Ramos (cell line): ENCODE measurements around the gene SMIM41.
"Not testable (repeated sequence)": the region's sequence is repeated elsewhere in the genome, so short reads cannot be mapped to it uniquely, and the experiment has no call there.

Source experiments
- in situ Hi-C: fragments of 300-500 bp; cut with MboI; formaldehyde crosslinking; loops from one replicate; pipeline ENCODE4 v1.14.3; 2022; ENCODE audit warnings: low sequenced_read_pairs; ENCODE audit not compliant: unreplicated experiment

Gene SMIM41

GRCh38 chr12:52082988-52083637 is 3.6 kb downstream of the SMIM41 start:
- in situ Hi-C loops: loop anchor here (5.0 kb wide), 1 partner anchor 56 kb away; no protein-coding TSS in a partner anchor

GRCh38 chr12:52083638-52083996 is 4.1 kb downstream of the SMIM41 start:
- in situ Hi-C loops: loop anchor here (5.0 kb wide), 1 partner anchor 56 kb away; no protein-coding TSS in a partner anchor

- in situ Hi-C loops: loop anchor here (5.0 kb wide), 1 partner anchor 57 kb away; no protein-coding TSS in a partner anchor
Measured at GRCh38 chr12:52084491-52085231, 5.2 kb downstream of the SMIM41 start.

GRCh38 chr12:52085682-52086180 is 6.2 kb downstream of the SMIM41 start:
- in situ Hi-C loops: no loop called here

GRCh38 chr12:52086366-52086765 is 6.9 kb downstream of the SMIM41 start:
- in situ Hi-C loops: no loop called here

GRCh38 chr12:52086944-52087835 is 7.7 kb downstream of the SMIM41 start:
- in situ Hi-C loops: no loop called here

GRCh38 chr12:52087961-52088820 is 8.7 kb downstream of the SMIM41 start:
- in situ Hi-C loops: no loop called here

- in situ Hi-C loops: no loop called here
Measured at GRCh38 chr12:52089491-52089890, 10.0 kb downstream of the SMIM41 start.

- in situ Hi-C loops: no loop called here
Measured at GRCh38 chr12:52090291-52090690, 10.8 kb downstream of the SMIM41 start.

GRCh38 chr12:52091061-52091460 is 11.6 kb downstream of the SMIM41 start:
- in situ Hi-C loops: no loop called here

- in situ Hi-C loops: no loop called here
Measured at GRCh38 chr12:52091869-52092268, 12.4 kb downstream of the SMIM41 start.

GRCh38 chr12:52093346-52093745 is 13.8 kb downstream of the SMIM41 start:
- in situ Hi-C loops: no loop called here

GRCh38 chr12:52096332-52097044 is 17.0 kb downstream of the SMIM41 start:
- in situ Hi-C loops: no loop called here

- in situ Hi-C loops: no loop called here
Measured at GRCh38 chr12:52097045-52097666, 17.7 kb downstream of the SMIM41 start.

- in situ Hi-C loops: not testable (repeated sequence)
Measured at GRCh38 chr12:52104431-52105089, 25.1 kb downstream of the SMIM41 start.

GRCh38 chr12:52116222-52117125 is 37.0 kb downstream of the SMIM41 start:
- in situ Hi-C loops: loop anchor here (5.0 kb wide), 1 partner anchor 89 kb away; no protein-coding TSS in a partner anchor
